DND-41 (cell line): ENCODE measurements around the gene TAAR5.

Source experiments
- ATAC-seq: fragments of 200-7000 bp; cut with Tn5 transposase; 3 replicates; pipeline ENCODE4 v1.9.1; 2021; ENCODE audit warnings: low read depth; ENCODE audit not compliant: insufficient read depth
- DNase-seq: peaks from one replicate; pipeline ENCODE4 v3.0.0-alpha.2; 2020
- H2AFZ ChIP-seq: 2 replicates; pipeline ENCODE4 v1.6.0; 2012; ENCODE audit warnings: low read depth, low read length
- H3K27ac ChIP-seq: 2 replicates; pipeline ENCODE4 v1.5.1; 2012; ENCODE audit warnings: low read length, inconsistent platforms
- H3K27me3 ChIP-seq: fragments of 200-600 bp; sonication (generic); 2 replicates; pipeline ENCODE4 v1.6.0; 2012; ENCODE audit warnings: low read length, mild to moderate bottlenecking, inconsistent platforms; ENCODE audit not compliant: insufficient read depth, poor library complexity
- H3K36me3 ChIP-seq: 2 replicates; pipeline ENCODE4 v1.5.1; 2012; ENCODE audit warnings: low read length, inconsistent platforms; ENCODE audit not compliant: insufficient read depth
- H3K4me1 ChIP-seq: 2 replicates; pipeline ENCODE4 v1.5.1; 2012; ENCODE audit warnings: mild to moderate bottlenecking, low read length; ENCODE audit not compliant: insufficient read depth
- H3K4me2 ChIP-seq: 2 replicates; pipeline ENCODE4 v1.6.0; 2012; ENCODE audit warnings: mild to moderate bottlenecking, moderate library complexity, low read length, inconsistent platforms; ENCODE audit not compliant: insufficient read depth
- H3K4me3 ChIP-seq, 2 experiments: fragments of 200-600 bp in 1 of 2; shearing (Covaris generic) in 1 of 2; 2 replicates each; pipeline ENCODE4 v1.5.1; 2012 to 2016; ENCODE audit warnings: inconsistent platforms in 2 of 2, low read length in 2 of 2, mild to moderate bottlenecking in 2 of 2, low read depth in 1 of 2, moderate library complexity in 1 of 2
- H3K79me2 ChIP-seq: 2 replicates; pipeline ENCODE4 v1.6.0; 2012; ENCODE audit warnings: low read length, inconsistent platforms; ENCODE audit not compliant: insufficient read depth
- H3K9ac ChIP-seq: 2 replicates; pipeline ENCODE4 v1.6.0; 2012; ENCODE audit warnings: low read depth, mild to moderate bottlenecking, inconsistent platforms, low read length, moderate library complexity
- H3K9me3 ChIP-seq: 2 replicates; pipeline ENCODE4 v1.5.1; 2012; ENCODE audit warnings: low read length, moderate library complexity, mild to moderate bottlenecking, inconsistent platforms; ENCODE audit not compliant: insufficient read depth, severe bottlenecking
- H4K20me1 ChIP-seq: 2 replicates; pipeline ENCODE4 v1.6.0; 2012; ENCODE audit warnings: low read length; ENCODE audit not compliant: insufficient read depth
- EZH2 ChIP-seq: IDR thresholded peaks from 3 replicates; pipeline ENCODE4 v1.6.1; 2012; ENCODE audit warnings: borderline replicate concordance, low read depth, mild to moderate bottlenecking, moderate library complexity, low read length, inconsistent platforms; ENCODE audit not compliant: severe bottlenecking
- TF ChIP-seq, protein P1 (sequence below): IDR thresholded peaks from 2 replicates; pipeline ENCODE4 v1.5.1; 2012; ENCODE audit warnings: borderline replicate concordance, low read length, moderate library complexity, mild to moderate bottlenecking; ENCODE audit not compliant: poor library complexity, severe bottlenecking; ENCODE audit errors: extremely low read depth

TAAR5 gene

DNA sequence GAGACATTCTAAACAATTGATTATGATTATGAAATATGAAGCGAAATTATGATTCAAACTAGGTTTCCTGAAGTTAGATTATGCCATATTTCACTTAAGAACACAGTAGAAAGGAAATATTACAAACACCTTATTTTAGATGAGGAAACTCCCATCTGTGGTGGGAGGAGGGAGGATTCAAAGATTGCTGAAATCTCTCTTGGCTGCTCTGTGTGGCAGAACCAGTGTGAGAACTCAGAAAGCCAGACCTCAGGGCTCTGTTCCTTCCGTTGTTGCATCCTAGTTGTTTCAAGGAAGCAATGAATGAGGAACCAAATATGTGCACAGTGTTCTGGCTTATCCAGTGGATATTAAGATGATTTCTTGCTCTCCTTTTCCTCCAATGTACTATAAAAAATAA lies 2.1 kb downstream of the TAAR5 start:
- H3K4me1 ChIP-seq: no peaks in the 10 kb centered on the region
- H3K9ac ChIP-seq: no peak overlapping the region
- no peaks in the 10 kb centered on the region for H3K79me2 ChIP-seq
- H3K27ac ChIP-seq: no peak overlapping the region
- H4K20me1 ChIP-seq: no peaks in the 10 kb centered on the region
- no peaks in the 10 kb centered on the region for H3K36me3 ChIP-seq
- no peak overlapping the region for H3K4me2 ChIP-seq
- TF ChIP-seq, protein P1, sequence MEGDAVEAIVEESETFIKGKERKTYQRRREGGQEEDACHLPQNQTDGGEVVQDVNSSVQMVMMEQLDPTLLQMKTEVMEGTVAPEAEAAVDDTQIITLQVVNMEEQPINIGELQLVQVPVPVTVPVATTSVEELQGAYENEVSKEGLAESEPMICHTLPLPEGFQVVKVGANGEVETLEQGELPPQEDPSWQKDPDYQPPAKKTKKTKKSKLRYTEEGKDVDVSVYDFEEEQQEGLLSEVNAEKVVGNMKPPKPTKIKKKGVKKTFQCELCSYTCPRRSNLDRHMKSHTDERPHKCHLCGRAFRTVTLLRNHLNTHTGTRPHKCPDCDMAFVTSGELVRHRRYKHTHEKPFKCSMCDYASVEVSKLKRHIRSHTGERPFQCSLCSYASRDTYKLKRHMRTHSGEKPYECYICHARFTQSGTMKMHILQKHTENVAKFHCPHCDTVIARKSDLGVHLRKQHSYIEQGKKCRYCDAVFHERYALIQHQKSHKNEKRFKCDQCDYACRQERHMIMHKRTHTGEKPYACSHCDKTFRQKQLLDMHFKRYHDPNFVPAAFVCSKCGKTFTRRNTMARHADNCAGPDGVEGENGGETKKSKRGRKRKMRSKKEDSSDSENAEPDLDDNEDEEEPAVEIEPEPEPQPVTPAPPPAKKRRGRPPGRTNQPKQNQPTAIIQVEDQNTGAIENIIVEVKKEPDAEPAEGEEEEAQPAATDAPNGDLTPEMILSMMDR: no peak
- no peak for TF ChIP-seq EZH2
- peaks cover 7% of the 10 kb centered on the region for H3K27me3 ChIP-seq
- no peak for ATAC-seq
- DNase-seq: no peak
- no peak overlapping the region for H3K4me3 ChIP-seq
- no peak overlapping the region for H2AFZ ChIP-seq
- no peaks in the 10 kb centered on the region for H3K9me3 ChIP-seq

DNA sequence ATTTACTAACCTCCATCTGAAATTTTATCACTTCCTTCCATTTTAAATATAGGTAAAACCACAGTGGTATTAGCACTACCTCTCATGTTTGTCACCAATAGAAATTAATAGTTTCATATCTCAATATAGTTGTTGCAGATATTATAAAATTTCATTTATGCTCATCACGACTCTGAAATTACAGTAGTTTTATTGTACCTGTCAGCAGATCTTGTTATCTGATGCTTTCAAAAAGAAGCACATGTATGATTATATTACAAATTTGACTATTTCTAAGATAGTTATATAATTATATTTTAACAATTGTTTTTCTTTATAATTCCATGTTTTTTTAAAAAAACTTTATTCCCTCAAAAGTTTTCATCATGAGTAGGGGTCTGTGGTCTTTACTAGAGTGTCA lies 4.8 kb downstream of the TAAR5 start:
- H3K4me3 ChIP-seq: no peak overlapping the region
- no peak overlapping the region for H3K9ac ChIP-seq
- no peaks in the 10 kb centered on the region for H3K79me2 ChIP-seq
- H3K27me3 ChIP-seq: peaks cover 7% of the 10 kb centered on the region
- H3K36me3 ChIP-seq: no peaks in the 10 kb centered on the region
- no peaks in the 10 kb centered on the region for H3K4me1 ChIP-seq
- H4K20me1 ChIP-seq: no peaks in the 10 kb centered on the region
- H3K4me2 ChIP-seq: no peak overlapping the region
- DNase-seq: no peak
- H3K27ac ChIP-seq: no peak overlapping the region
- ATAC-seq: no peak
- TF ChIP-seq EZH2: no peak
- TF ChIP-seq, protein P1: no peak
- no peaks in the 10 kb centered on the region for H3K9me3 ChIP-seq
- no peak overlapping the region for H2AFZ ChIP-seq

DNA sequence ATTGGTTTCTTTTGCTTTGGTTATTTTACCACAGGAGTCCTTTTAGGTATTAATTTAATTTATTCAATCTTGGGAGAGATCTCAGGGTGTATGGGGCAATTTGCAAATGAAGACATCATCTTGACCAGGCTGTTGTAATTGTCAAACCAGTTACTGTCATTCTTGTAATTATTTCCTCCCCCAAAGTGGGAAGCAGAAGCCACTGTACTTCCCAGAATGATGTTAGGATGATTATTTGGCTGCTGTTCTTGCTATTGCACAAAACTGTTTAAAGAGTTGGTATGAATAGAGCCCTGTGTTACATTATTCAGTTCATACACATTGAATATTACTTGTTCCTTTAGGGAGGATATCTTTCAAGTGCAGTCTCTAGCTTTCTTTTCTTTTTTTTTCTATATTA lies 17.8 kb downstream of the TAAR5 start:
- H3K9me3 ChIP-seq: no peaks in the 10 kb centered on the region
- H3K4me3 ChIP-seq: no peak overlapping the region
- H3K4me2 ChIP-seq: no peak overlapping the region
- no peaks in the 10 kb centered on the region for H3K79me2 ChIP-seq
- DNase-seq (no peak), ATAC-seq (no peak)
- no peak overlapping the region for H3K27ac ChIP-seq
- H2AFZ ChIP-seq: no peak overlapping the region
- no peak for TF ChIP-seq EZH2
- TF ChIP-seq, protein P1: no peak
- H3K4me1 ChIP-seq: no peaks in the 10 kb centered on the region
- H3K27me3 ChIP-seq: no peaks in the 10 kb centered on the region
- no peak overlapping the region for H3K9ac ChIP-seq
- no peaks in the 10 kb centered on the region for H4K20me1 ChIP-seq
- H3K36me3 ChIP-seq: no peaks in the 10 kb centered on the region

DNA sequence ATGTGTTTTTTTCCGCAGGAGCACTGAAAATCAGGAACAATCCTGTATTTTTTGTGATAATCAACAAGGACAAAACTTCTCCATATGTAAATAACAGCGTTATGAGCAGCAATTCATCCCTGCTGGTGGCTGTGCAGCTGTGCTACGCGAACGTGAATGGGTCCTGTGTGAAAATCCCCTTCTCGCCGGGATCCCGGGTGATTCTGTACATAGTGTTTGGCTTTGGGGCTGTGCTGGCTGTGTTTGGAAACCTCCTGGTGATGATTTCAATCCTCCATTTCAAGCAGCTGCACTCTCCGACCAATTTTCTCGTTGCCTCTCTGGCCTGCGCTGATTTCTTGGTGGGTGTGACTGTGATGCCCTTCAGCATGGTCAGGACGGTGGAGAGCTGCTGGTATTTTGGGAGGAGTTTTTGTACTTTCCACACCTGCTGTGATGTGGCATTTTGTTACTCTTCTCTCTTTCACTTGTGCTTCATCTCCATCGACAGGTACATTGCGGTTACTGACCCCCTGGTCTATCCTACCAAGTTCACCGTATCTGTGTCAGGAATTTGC lies 19.2 kb downstream of the TAAR5 start, which contains the start of gene TAAR6:
TSS of gene TAAR6 (plus strand) at position 102 of the 557 bp plus-strand sequence. CDS start at position 102, 0 bp downstream.
- H3K4me1 ChIP-seq: no peaks in the 10 kb centered on the region
- DNase-seq (no peak), ATAC-seq (no peak)
- H3K9ac ChIP-seq: no peak within 1 kb of the TSS
- H3K79me2 ChIP-seq: no peaks in the 10 kb centered on the region
- H3K27me3 ChIP-seq: no peaks in the 10 kb centered on the region
- no peak within 1 kb of the TSS for H2AFZ ChIP-seq
- TF ChIP-seq, protein P1: no peak
- TF ChIP-seq EZH2: no peak
- H4K20me1 ChIP-seq: no peaks in the 10 kb centered on the region
- H3K9me3 ChIP-seq: no peaks in the 10 kb centered on the region
- H3K4me3 ChIP-seq: no peak within 1 kb of the TSS
- H3K4me2 ChIP-seq: no peak within 1 kb of the TSS
- no peaks in the 10 kb centered on the region for H3K36me3 ChIP-seq
- H3K27ac ChIP-seq: no peak within 1 kb of the TSS
